HEK293 (cell line): Measurements from ENCODE around the gene RANBP10.
A peak's percentile ranks its signal among the peaks of the same experiment; 100 is the strongest.

Experiments
- HOXC10 ChIP-seq: sonication (generic); formaldehyde crosslinking; IDR thresholded peaks from 2 replicates; pipeline ENCODE4 v1.8.1; 2023; ENCODE audit warnings: mild to moderate bottlenecking, missing genetic modification reagents
- KLF1 ChIP-seq: fragments of 450-650 bp; formaldehyde crosslinking; IDR thresholded peaks from 2 replicates; pipeline ENCODE4 v1.5.1; 2016; ENCODE audit warnings: missing biosample characterization, missing genetic modification characterization
- KLF8 ChIP-seq: fragments of 450-650 bp; formaldehyde crosslinking; IDR thresholded peaks from 2 replicates; pipeline ENCODE4 v1.5.1; 2016; ENCODE audit warnings: missing biosample characterization, missing genetic modification characterization
- SETDB1 ChIP-seq: IDR thresholded peaks from one replicate; pipeline ENCODE4 v1.6.1; 2017; ENCODE audit warnings: mild to moderate bottlenecking, low read length, moderate library complexity, mixed read lengths; ENCODE audit not compliant: insufficient read length
- SP3 ChIP-seq: fragments of 450-650 bp; formaldehyde crosslinking; IDR thresholded peaks from 2 replicates; pipeline ENCODE4 v1.5.1; 2016; ENCODE audit warnings: missing biosample characterization, missing genetic modification characterization
- ZBTB20 ChIP-seq: fragments of 450-650 bp; formaldehyde crosslinking; IDR thresholded peaks from 2 replicates; pipeline ENCODE4 v1.5.1; 2016; ENCODE audit warnings: missing biosample characterization, missing genetic modification characterization
- ZBTB8A ChIP-seq: fragments of 450-650 bp; formaldehyde crosslinking; IDR thresholded peaks from 2 replicates; pipeline ENCODE4 v1.5.1; 2016; ENCODE audit warnings: missing biosample characterization, missing genetic modification characterization
- ZNF138 ChIP-seq: fragments of 450-650 bp; formaldehyde crosslinking; IDR thresholded peaks from 2 replicates; pipeline ENCODE4 v1.5.1; 2016; ENCODE audit warnings: missing biosample characterization, missing genetic modification characterization, borderline replicate concordance
- ZNF174 ChIP-seq: fragments of 450-650 bp; formaldehyde crosslinking; IDR thresholded peaks from 2 replicates; pipeline ENCODE4 v1.5.0; 2017; ENCODE audit warnings: missing biosample characterization, mild to moderate bottlenecking, missing genetic modification characterization
- ZNF221 ChIP-seq: fragments of 450-650 bp; formaldehyde crosslinking; IDR thresholded peaks from 2 replicates; pipeline ENCODE4 v1.5.1; 2017; ENCODE audit warnings: missing biosample characterization, missing genetic modification characterization, borderline replicate concordance
- ZNF23 ChIP-seq: fragments of 450-650 bp; formaldehyde crosslinking; IDR thresholded peaks from 2 replicates; pipeline ENCODE4 v1.5.1; 2016; ENCODE audit warnings: missing biosample characterization, missing genetic modification characterization, borderline replicate concordance
- ZNF239 ChIP-seq: fragments of 450-650 bp; formaldehyde crosslinking; IDR thresholded peaks from 2 replicates; pipeline ENCODE4 v1.5.1; 2016; ENCODE audit warnings: missing biosample characterization, missing genetic modification characterization
- ZNF366 ChIP-seq: fragments of 450-650 bp; formaldehyde crosslinking; conservative IDR thresholded peaks from 2 replicates; pipeline ENCODE4 v1.5.1; 2016; ENCODE audit warnings: missing biosample characterization, missing genetic modification characterization
- ZNF37A ChIP-seq: fragments of 450-650 bp; IDR thresholded peaks from 2 replicates; pipeline ENCODE4 v1.5.1; 2018; ENCODE audit warnings: missing biosample characterization, missing genetic modification characterization
- ZNF433 ChIP-seq: fragments of 450-650 bp; formaldehyde crosslinking; IDR thresholded peaks from 2 replicates; pipeline ENCODE4 v1.5.1; 2016; ENCODE audit warnings: missing biosample characterization, missing genetic modification characterization, low read depth
- ZNF510 ChIP-seq: fragments of 450-650 bp; formaldehyde crosslinking; IDR thresholded peaks from 2 replicates; pipeline ENCODE4 v1.5.1; 2018; ENCODE audit warnings: mild to moderate bottlenecking, missing genetic modification characterization, missing biosample characterization; ENCODE audit not compliant: insufficient replicate concordance
- ZNF530 ChIP-seq: fragments of 450-650 bp; formaldehyde crosslinking; IDR thresholded peaks from 2 replicates; pipeline ENCODE4 v1.5.1; 2016; ENCODE audit warnings: low read depth, missing biosample characterization, missing genetic modification characterization
- ZNF549 ChIP-seq: fragments of 450-650 bp; IDR thresholded peaks from 2 replicates; pipeline ENCODE4 v1.5.1; 2018; ENCODE audit warnings: missing biosample characterization, missing genetic modification characterization, mild to moderate bottlenecking, inconsistent platforms, moderate library complexity
- ZNF561 ChIP-seq: fragments of 450-650 bp; IDR thresholded peaks from 2 replicates; pipeline ENCODE4 v1.5.1; 2018; ENCODE audit warnings: missing biosample characterization, missing genetic modification characterization, borderline replicate concordance
- ZNF654 ChIP-seq: fragments of 450-650 bp; formaldehyde crosslinking; IDR thresholded peaks from 2 replicates; pipeline ENCODE4 v1.5.1; 2016; ENCODE audit warnings: low read depth, missing biosample characterization, missing genetic modification characterization
- ZNF660 ChIP-seq: fragments of 450-650 bp; IDR thresholded peaks from 2 replicates; pipeline ENCODE4 v1.5.1; 2018; ENCODE audit warnings: missing biosample characterization, mild to moderate bottlenecking, missing genetic modification characterization
- ZNF664 ChIP-seq: fragments of 450-650 bp; formaldehyde crosslinking; IDR thresholded peaks from 2 replicates; pipeline ENCODE4 v1.5.1; 2016; ENCODE audit warnings: missing biosample characterization, missing genetic modification characterization
- ZNF76 ChIP-seq: fragments of 450-650 bp; formaldehyde crosslinking; IDR thresholded peaks from 2 replicates; pipeline ENCODE4; 2016; ENCODE audit warnings: low read depth, missing biosample characterization, missing genetic modification characterization, borderline replicate concordance
- ZNF792 ChIP-seq: fragments of 450-650 bp; formaldehyde crosslinking; IDR thresholded peaks from 2 replicates; pipeline ENCODE4 v1.5.1; 2016; ENCODE audit warnings: missing biosample characterization, missing genetic modification characterization
- TF ChIP-seq, protein P1 (sequence below): fragments of 450-650 bp; formaldehyde crosslinking; IDR thresholded peaks from 2 replicates; pipeline ENCODE4 v1.5.1; 2017; ENCODE audit warnings: missing biosample characterization, missing genetic modification characterization
- TF ChIP-seq, protein P2 (sequence below): sonication (generic); formaldehyde crosslinking; IDR thresholded peaks from 2 replicates; pipeline ENCODE4 v1.8.1; 2022; ENCODE audit warnings: mild to moderate bottlenecking, moderate library complexity, missing genetic modification reagents
- TF ChIP-seq, protein P3 (sequence below): fragments of 450-650 bp; formaldehyde crosslinking; IDR thresholded peaks from 2 replicates; pipeline ENCODE4 v1.5.1; 2016; ENCODE audit warnings: missing biosample characterization, missing genetic modification characterization, low read depth
- TF ChIP-seq, protein P4 (sequence below): fragments of 450-650 bp; formaldehyde crosslinking; optimal IDR thresholded peaks from 2 replicates; pipeline ENCODE3; 2016; ENCODE audit warnings: missing biosample characterization, mild to moderate bottlenecking, missing genetic modification characterization
- TF ChIP-seq, protein P5 (sequence below): fragments of 450-650 bp; formaldehyde crosslinking; IDR thresholded peaks from 2 replicates; pipeline ENCODE4 v1.5.1; 2016; ENCODE audit warnings: missing biosample characterization, missing genetic modification characterization
- TF ChIP-seq, protein P6 (sequence below): fragments of 450-650 bp; formaldehyde crosslinking; IDR thresholded peaks from 2 replicates; pipeline ENCODE4 v1.5.1; 2016; ENCODE audit warnings: missing biosample characterization, missing genetic modification characterization

The RANBP10 gene

DNA sequence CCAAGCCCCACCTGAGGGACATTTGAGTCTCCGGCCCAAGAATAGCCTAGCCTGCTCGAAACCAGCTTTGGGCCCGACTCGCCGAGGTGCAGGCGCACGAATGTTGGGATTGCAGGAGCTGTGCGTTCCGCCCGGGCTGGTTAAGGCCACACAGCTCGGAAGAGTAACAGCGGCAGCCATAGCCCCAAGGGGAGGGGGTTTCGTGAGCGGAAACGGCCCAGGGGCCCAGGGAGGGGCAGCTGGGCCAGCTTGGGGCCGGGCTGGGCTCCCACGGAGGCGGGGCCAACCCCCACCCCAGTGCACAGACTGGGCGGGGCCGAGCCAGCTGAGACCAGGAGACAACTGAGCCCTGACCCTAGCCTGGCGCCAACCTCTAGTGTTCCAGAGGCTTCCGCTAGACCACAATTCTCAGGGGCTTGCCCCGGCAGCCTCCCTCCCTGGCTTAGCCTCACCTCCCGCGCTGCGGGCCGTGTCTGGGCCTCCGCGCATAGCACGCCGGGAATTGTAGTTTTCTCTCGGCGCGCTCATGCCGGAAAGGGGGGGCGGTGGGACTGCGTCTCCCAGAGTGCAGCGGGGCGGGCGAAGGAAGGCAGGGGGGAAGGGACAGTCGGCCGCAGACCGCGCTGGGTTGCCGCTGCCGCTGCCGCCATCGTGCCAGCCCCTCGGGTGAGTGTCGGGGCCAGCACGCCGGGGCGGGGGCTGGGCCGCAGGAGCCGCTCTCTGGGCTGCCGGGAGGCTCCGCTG lies 40.1 kb upstream of the RANBP10 start, which contains the start of gene NUTF2 (continued):
- TF ChIP-seq, protein P1, sequence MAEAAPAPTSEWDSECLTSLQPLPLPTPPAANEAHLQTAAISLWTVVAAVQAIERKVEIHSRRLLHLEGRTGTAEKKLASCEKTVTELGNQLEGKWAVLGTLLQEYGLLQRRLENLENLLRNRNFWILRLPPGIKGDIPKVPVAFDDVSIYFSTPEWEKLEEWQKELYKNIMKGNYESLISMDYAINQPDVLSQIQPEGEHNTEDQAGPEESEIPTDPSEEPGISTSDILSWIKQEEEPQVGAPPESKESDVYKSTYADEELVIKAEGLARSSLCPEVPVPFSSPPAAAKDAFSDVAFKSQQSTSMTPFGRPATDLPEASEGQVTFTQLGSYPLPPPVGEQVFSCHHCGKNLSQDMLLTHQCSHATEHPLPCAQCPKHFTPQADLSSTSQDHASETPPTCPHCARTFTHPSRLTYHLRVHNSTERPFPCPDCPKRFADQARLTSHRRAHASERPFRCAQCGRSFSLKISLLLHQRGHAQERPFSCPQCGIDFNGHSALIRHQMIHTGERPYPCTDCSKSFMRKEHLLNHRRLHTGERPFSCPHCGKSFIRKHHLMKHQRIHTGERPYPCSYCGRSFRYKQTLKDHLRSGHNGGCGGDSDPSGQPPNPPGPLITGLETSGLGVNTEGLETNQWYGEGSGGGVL: no peak; the same call in none of the 2 replicates
- TF ChIP-seq ZNF138 (tag by site-specific recombination): no peak
- peak; percentile 99 for TF ChIP-seq ZNF76 (tag by site-specific recombination)
- TF ChIP-seq ZBTB8A (tag by site-specific recombination): peak; percentile 51
- TF ChIP-seq ZNF174 (tag by site-specific recombination): no peak
- peak; percentile 90 for TF ChIP-seq ZBTB20 (tag by site-specific recombination)
- TF ChIP-seq, protein P2, sequence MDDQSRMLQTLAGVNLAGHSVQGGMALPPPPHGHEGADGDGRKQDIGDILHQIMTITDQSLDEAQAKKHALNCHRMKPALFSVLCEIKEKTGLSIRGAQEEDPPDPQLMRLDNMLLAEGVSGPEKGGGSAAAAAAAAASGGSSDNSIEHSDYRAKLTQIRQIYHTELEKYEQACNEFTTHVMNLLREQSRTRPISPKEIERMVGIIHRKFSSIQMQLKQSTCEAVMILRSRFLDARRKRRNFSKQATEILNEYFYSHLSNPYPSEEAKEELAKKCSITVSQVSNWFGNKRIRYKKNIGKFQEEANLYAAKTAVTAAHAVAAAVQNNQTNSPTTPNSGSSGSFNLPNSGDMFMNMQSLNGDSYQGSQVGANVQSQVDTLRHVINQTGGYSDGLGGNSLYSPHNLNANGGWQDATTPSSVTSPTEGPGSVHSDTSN (CRISPR knock-in tag): peak; percentile 73
- no peak for TF ChIP-seq ZNF792 (tag by site-specific recombination)
- TF ChIP-seq KLF8 (tag by site-specific recombination): peak; percentile 93
- TF ChIP-seq ZNF660: peak; percentile 24; the same call in 1 of the 2 replicates
- no peak for TF ChIP-seq ZNF37A (tag by site-specific recombination)
- TF ChIP-seq, protein P3, sequence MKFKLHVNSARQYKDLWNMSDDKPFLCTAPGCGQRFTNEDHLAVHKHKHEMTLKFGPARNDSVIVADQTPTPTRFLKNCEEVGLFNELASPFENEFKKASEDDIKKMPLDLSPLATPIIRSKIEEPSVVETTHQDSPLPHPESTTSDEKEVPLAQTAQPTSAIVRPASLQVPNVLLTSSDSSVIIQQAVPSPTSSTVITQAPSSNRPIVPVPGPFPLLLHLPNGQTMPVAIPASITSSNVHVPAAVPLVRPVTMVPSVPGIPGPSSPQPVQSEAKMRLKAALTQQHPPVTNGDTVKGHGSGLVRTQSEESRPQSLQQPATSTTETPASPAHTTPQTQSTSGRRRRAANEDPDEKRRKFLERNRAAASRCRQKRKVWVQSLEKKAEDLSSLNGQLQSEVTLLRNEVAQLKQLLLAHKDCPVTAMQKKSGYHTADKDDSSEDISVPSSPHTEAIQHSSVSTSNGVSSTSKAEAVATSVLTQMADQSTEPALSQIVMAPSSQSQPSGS (tag by site-specific recombination): no peak
- TF ChIP-seq ZNF549: no peak
- no peak for TF ChIP-seq ZNF221
- peak; percentile 88 for TF ChIP-seq KLF1 (tag by site-specific recombination)
- TF ChIP-seq ZNF433 (tag by site-specific recombination): no peak
- no peak for TF ChIP-seq ZNF510
- peak; percentile 98 for TF ChIP-seq ZNF561 (tag by site-specific recombination)
- TF ChIP-seq SETDB1: no peak
- TF ChIP-seq, protein P4, sequence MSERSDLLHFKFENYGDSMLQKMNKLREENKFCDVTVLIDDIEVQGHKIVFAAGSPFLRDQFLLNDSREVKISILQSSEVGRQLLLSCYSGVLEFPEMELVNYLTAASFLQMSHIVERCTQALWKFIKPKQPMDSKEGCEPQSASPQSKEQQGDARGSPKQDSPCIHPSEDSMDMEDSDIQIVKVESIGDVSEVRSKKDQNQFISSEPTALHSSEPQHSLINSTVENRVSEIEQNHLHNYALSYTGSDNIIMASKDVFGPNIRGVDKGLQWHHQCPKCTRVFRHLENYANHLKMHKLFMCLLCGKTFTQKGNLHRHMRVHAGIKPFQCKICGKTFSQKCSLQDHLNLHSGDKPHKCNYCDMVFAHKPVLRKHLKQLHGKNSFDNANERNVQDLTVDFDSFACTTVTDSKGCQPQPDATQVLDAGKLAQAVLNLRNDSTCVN (tag by site-specific recombination): peak; percentile 88
- TF ChIP-seq, protein P5, sequence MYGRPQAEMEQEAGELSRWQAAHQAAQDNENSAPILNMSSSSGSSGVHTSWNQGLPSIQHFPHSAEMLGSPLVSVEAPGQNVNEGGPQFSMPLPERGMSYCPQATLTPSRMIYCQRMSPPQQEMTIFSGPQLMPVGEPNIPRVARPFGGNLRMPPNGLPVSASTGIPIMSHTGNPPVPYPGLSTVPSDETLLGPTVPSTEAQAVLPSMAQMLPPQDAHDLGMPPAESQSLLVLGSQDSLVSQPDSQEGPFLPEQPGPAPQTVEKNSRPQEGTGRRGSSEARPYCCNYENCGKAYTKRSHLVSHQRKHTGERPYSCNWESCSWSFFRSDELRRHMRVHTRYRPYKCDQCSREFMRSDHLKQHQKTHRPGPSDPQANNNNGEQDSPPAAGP (tag by site-specific recombination): no peak
- no peak for TF ChIP-seq HOXC10 (CRISPR knock-in tag)
- no peak for TF ChIP-seq ZNF664
- no peak for TF ChIP-seq ZNF654 (tag by site-specific recombination)
- TF ChIP-seq, protein P6, sequence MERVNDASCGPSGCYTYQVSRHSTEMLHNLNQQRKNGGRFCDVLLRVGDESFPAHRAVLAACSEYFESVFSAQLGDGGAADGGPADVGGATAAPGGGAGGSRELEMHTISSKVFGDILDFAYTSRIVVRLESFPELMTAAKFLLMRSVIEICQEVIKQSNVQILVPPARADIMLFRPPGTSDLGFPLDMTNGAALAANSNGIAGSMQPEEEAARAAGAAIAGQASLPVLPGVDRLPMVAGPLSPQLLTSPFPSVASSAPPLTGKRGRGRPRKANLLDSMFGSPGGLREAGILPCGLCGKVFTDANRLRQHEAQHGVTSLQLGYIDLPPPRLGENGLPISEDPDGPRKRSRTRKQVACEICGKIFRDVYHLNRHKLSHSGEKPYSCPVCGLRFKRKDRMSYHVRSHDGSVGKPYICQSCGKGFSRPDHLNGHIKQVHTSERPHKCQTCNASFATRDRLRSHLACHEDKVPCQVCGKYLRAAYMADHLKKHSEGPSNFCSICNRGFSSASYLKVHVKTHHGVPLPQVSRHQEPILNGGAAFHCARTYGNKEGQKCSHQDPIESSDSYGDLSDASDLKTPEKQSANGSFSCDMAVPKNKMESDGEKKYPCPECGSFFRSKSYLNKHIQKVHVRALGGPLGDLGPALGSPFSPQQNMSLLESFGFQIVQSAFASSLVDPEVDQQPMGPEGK: peak; percentile 99
- no peak for TF ChIP-seq ZNF530 (tag by site-specific recombination)
- TF ChIP-seq ZNF23 (tag by site-specific recombination): no peak; the same call in 1 of the 2 replicates
- TF ChIP-seq ZNF366 (tag by site-specific recombination): 0 out of 2 replicates have a peak, but pooled peaks have one; percentile 12
- no peak for TF ChIP-seq ZNF239 (tag by site-specific recombination)
- peak; percentile 93 for TF ChIP-seq SP3
